ENCODE data around the gene MAP3K2. TPM values are rescaled to one million over a fixed set of nuclear protein-coding genes. Genes with fewer than 3 reads are reported as not detected.

MAP3K2 gene
- total and polyA plus RNA-seq, 2 experiments from 2014 or later = 10.2 to 23.5 TPM

- peaks cover 24% of the 10 kb centered on the region for H3K36me3 ChIP-seq (ENCODE audit: insufficient read depth)
- peak; percentile 98 for ATAC-seq
- H3K27ac Mint-ChIP-seq = peak within 1 kb of the TSS; percentile 99
- H3K9me2 ChIP-seq (ENCODE audit: insufficient read depth) = no peaks in the 10 kb centered on the region
- H3F3A ChIP-seq (replicated peaks; ENCODE audit: low read depth) = peaks cover 3% of the 10 kb centered on the region; the same call in 1 of the 2 replicates
- no peaks in the 10 kb centered on the region; the same call in 2 of the 3 replicates for H3K9me3 Mint-ChIP-seq
- H3K79me2 ChIP-seq (replicated peaks; ENCODE audit: insufficient read depth) = peaks cover 18% of the 10 kb centered on the region
- peak within 1 kb of the TSS; percentile 95 for H2AFZ ChIP-seq
- H3K4me1 ChIP-seq (ENCODE audit: insufficient read depth) = peaks cover 11% of the 10 kb centered on the region
- H3K27ac ChIP-seq (ENCODE audit: low read depth) = peak within 1 kb of the TSS; percentile 99
- no peak for TF ChIP-seq CTCF (conservative IDR thresholded peaks at IDR 0.05; ENCODE audit: low read depth in 2 of 2)
- TF ChIP-seq JUNB (IDR thresholded peaks at IDR 0.05; ENCODE audit: unreplicated experiment) = no peak
- no peak for TF ChIP-seq NANOG (IDR thresholded peaks at IDR 0.05; ENCODE audit: borderline replicate concordance)
- TF ChIP-seq POLR2AphosphoS5 (IDR thresholded peaks at IDR 0.05; ENCODE audit: low read depth) = peak; percentile 92
- TF ChIP-seq ZNF114 (CRISPR knock-in tag; IDR thresholded peaks at IDR 0.05) = no peak
- no peak for TF ChIP-seq STAT1 (IDR thresholded peaks at IDR 0.05; ENCODE audit: unreplicated experiment)
- TF ChIP-seq EZH2phosphoT487 (IDR thresholded peaks at IDR 0.05; ENCODE audit: unreplicated experiment) = no peak
- TF ChIP-seq EZH2 (IDR thresholded peaks at IDR 0.05; ENCODE audit: low read depth, unreplicated experiment) = no peak
- TF ChIP-seq ETS1 (IDR thresholded peaks at IDR 0.05) = peak; percentile 76
- no peak for TF ChIP-seq REST (IDR thresholded peaks at IDR 0.05; ENCODE audit: unreplicated experiment)
- peak; percentile 20; the same call in 1 of the 2 replicates for TF ChIP-seq CREB1 (CRISPR knock-in tag; IDR thresholded peaks at IDR 0.05; ENCODE audit: low read depth)
- no peak for TF ChIP-seq ZNF462 (CRISPR knock-in tag; IDR thresholded peaks at IDR 0.05)
- no peak for TF ChIP-seq ZNF331 (CRISPR knock-in tag; IDR thresholded peaks at IDR 0.05; ENCODE audit: low read depth)
- H3K4me3 Mint-ChIP-seq = peak within 1 kb of the TSS; percentile 99
- peaks cover 44% of the 10 kb centered on the region for H3K36me3 Mint-ChIP-seq (ENCODE audit: low read depth)
- H3K4me3 ChIP-seq = peak within 1 kb of the TSS; percentile 97
- H3K27me3 Mint-ChIP-seq (ENCODE audit: insufficient read depth, low read depth, poor library complexity) = peaks cover 6% of the 10 kb centered on the region
- peaks cover 13% of the 10 kb centered on the region; the same call in 1 of the 2 replicates for H4K20me1 ChIP-seq (replicated peaks; ENCODE audit: insufficient read depth)
- peaks cover 11% of the 10 kb centered on the region for H3K4me1 Mint-ChIP-seq
- H3K4me2 ChIP-seq = peak within 1 kb of the TSS; percentile 98
- peak; percentile 94 for DNase-seq (ENCODE audit: low spot score)
- H3K27me3 ChIP-seq (ENCODE audit: insufficient read depth) = no peaks in the 10 kb centered on the region
Measured at GRCh38 chr2:127293748-127294562, 93.8 kb downstream of the MAP3K2 start, which contains the start of gene ERCC3. Gene ERCC3 (minus strand): TSS chr2:127294144. CDS start chr2:127294081, 63 bp downstream.
